HepG2 (cell line): Measurements from ENCODE around the gene RFX2. TPM values are rescaled to one million over a fixed set of nuclear protein-coding genes. Genes with fewer than 3 reads are reported as not detected.
A peak's percentile ranks its signal among the peaks of the same experiment; 100 is the strongest.

ENCODE experiments used
- ATAC-seq: fragments of 200-7000 bp; cut with Tn5 transposase; 3 replicates; pipeline ENCODE4 v1.9.1; 2020; ENCODE audit warnings: mild to moderate bottlenecking, moderate library complexity
- BruUV-seq: library from RNA; stranded (reverse); fragments of 400-500 nt; replicated peaks from 2 replicates; lab custom pipeline; 2021; lab: Mats Ljungman, UMichigan
- CTCF ChIA-PET: fragments of 300-600 bp; formaldehyde crosslinking; extraction: SDS; loops from one replicate; lab custom pipeline; 2021; ENCODE audit warnings: low total read pairs, inconsistent platforms, low intra/inter-chr PET ratio; lab: Yijun Ruan, JAX
- POLR2A ChIA-PET: fragments of 350-600 bp; sonication (Branson Sonifier 250); formaldehyde crosslinking; loops from one replicate; lab custom pipeline; 2020; ENCODE audit warnings: antibody characterized with exemption, inconsistent platforms; lab: Yijun Ruan, JAX
- DNase-seq: peaks from one replicate; pipeline ENCODE4 v3.0.0-alpha.2; 2015; ENCODE audit warnings: low spot score
- FAIRE-seq: peaks from 3 replicates; lab custom pipeline; 2011; peaks lifted over from hg19 to GRCh38; lab: Jason Lieb, UNC
- H2AFZ ChIP-seq: one replicate; pipeline ENCODE4 v1.6.1; 2011; ENCODE audit warnings: low read length, inconsistent platforms
- H3K27ac ChIP-seq: fragments of 300-600 bp; 3 replicates; pipeline ENCODE4 v1.8.0; 2011; ENCODE audit warnings: mixed run types, mild to moderate bottlenecking, mixed read lengths, low read length, inconsistent platforms; ENCODE audit not compliant: insufficient read depth; ENCODE audit errors: extremely low read length
- H3K27me3 ChIP-seq, 2 experiments: fragments of 200-600 bp in 1 of 2; 2 replicates in 1 of 2; 3 replicates in 1 of 2; pipeline versions ENCODE4 v1.6.0 to v1.8.0; 2011; ENCODE audit warnings: low read length in 2 of 2, mild to moderate bottlenecking in 2 of 2, moderate library complexity in 2 of 2, inconsistent platforms in 1 of 2; ENCODE audit not compliant: insufficient read depth in 2 of 2, control insufficient read depth in 1 of 2
- H3K36me3 ChIP-seq, 2 experiments: fragments of 200-600 bp in 1 of 2; replicated peaks in 1 of 2; 2 replicates in 1 of 2; 3 replicates in 1 of 2; pipeline versions ENCODE4 v1.5.1 to v1.8.0; 2011; ENCODE audit warnings: low read length in 2 of 2, inconsistent platforms in 1 of 2; ENCODE audit not compliant: insufficient read depth in 2 of 2, control insufficient read depth in 1 of 2
- H3K4me1 ChIP-seq: 2 replicates; pipeline ENCODE4 v1.5.1; 2012; ENCODE audit warnings: low read length, inconsistent platforms; ENCODE audit not compliant: insufficient read depth
- H3K4me2 ChIP-seq: 2 replicates; pipeline ENCODE4 v1.6.0; 2011; ENCODE audit warnings: low read depth, low read length, inconsistent platforms
- H3K4me3 ChIP-seq, 3 experiments: fragments of 200-600 bp in 1 of 3; sonication (generic), shearing (Covaris generic) in 1 of 3; replicated peaks in 1 of 3; 2 replicates each; pipeline ENCODE4 v1.5.1; 2011 to 2016; ENCODE audit warnings: low read length in 3 of 3, inconsistent platforms in 2 of 3, low read depth in 2 of 3, mild to moderate bottlenecking in 2 of 3, control low read depth in 1 of 3, mixed read lengths in 1 of 3; ENCODE audit not compliant: insufficient read depth in 1 of 3
- H3K79me2 ChIP-seq: one replicate; pipeline ENCODE4 v1.6.1; 2011; ENCODE audit warnings: low read length, inconsistent platforms; ENCODE audit not compliant: insufficient read depth
- H3K9ac ChIP-seq: 2 replicates; pipeline ENCODE4 v1.6.0; 2011; ENCODE audit warnings: mild to moderate bottlenecking, low read depth, low read length, inconsistent platforms; ENCODE audit not compliant: insufficient read depth
- H3K9me3 ChIP-seq: 2 replicates; pipeline ENCODE4 v1.5.1; 2012; ENCODE audit warnings: mild to moderate bottlenecking, low read length
- H4K20me1 ChIP-seq: 2 replicates; pipeline ENCODE4 v1.6.0; 2011; ENCODE audit warnings: inconsistent platforms, mild to moderate bottlenecking, low read length, moderate library complexity; ENCODE audit not compliant: insufficient read depth
- FIP1L1 ChIP-seq: fragments of 200-400 bp; formaldehyde crosslinking; IDR thresholded peaks from 2 replicates; pipeline ENCODE4 v1.6.1; 2018; ENCODE audit warnings: low read depth, mild to moderate bottlenecking, low read length, moderate library complexity, borderline replicate concordance; ENCODE audit not compliant: insufficient read depth
- GATA4 ChIP-seq: sonication (generic); IDR thresholded peaks from 2 replicates; pipeline ENCODE4 v1.6.1; 2016; ENCODE audit warnings: antibody characterized with exemption, low read depth, borderline replicate concordance
- PCBP1 ChIP-seq: fragments of 200-400 bp; formaldehyde crosslinking; IDR thresholded peaks from 2 replicates; pipeline ENCODE4 v1.6.1; 2017; ENCODE audit warnings: mild to moderate bottlenecking, low read depth, low read length, borderline replicate concordance
- SETDB1 ChIP-seq: sonication (generic); formaldehyde crosslinking; IDR thresholded peaks from 2 replicates; pipeline ENCODE4 v1.5.1; 2020; ENCODE audit warnings: missing genetic modification reagents, mild to moderate bottlenecking, borderline replicate concordance
- ZFP36 ChIP-seq: fragments of 150-350 bp; IDR thresholded peaks from 2 replicates; pipeline ENCODE4 v1.6.1; 2018; ENCODE audit warnings: borderline replicate concordance, low read length, low read depth; ENCODE audit not compliant: partially characterized antibody
- ZFYVE20 ChIP-seq: sonication (generic); formaldehyde crosslinking; IDR thresholded peaks from 2 replicates; pipeline ENCODE4 v1.8.0; 2023; ENCODE audit warnings: low read depth, mild to moderate bottlenecking, moderate library complexity, missing genetic modification reagents, borderline replicate concordance
- ZNF138 ChIP-seq: sonication (generic); formaldehyde crosslinking; IDR thresholded peaks from 2 replicates; pipeline ENCODE4 v1.5.0; 2020; ENCODE audit warnings: mild to moderate bottlenecking, low read depth, missing genetic modification reagents
- ZNF205 ChIP-seq: IDR thresholded peaks from 2 replicates; pipeline ENCODE4 v1.6.1; 2018; ENCODE audit warnings: missing biosample characterization, missing genetic modification reagents
- ZNF207 ChIP-seq: fragments of 450-650 bp; IDR thresholded peaks from 2 replicates; pipeline ENCODE4 v1.6.1; 2016; ENCODE audit warnings: antibody characterized with exemption, borderline replicate concordance
- ZNF350 ChIP-seq: sonication (generic); formaldehyde crosslinking; IDR thresholded peaks from 2 replicates; pipeline ENCODE4 v1.4.0; 2020; ENCODE audit warnings: mild to moderate bottlenecking, low read depth, missing genetic modification reagents, borderline replicate concordance
- ZNF383 ChIP-seq: sonication (generic); formaldehyde crosslinking; IDR thresholded peaks from 2 replicates; pipeline ENCODE4 v1.4.0; 2020; ENCODE audit warnings: missing genetic modification reagents, mild to moderate bottlenecking, borderline replicate concordance
- ZNF841 ChIP-seq: sonication (generic); formaldehyde crosslinking; IDR thresholded peaks from 2 replicates; pipeline ENCODE4 v1.8.1; 2023; ENCODE audit warnings: missing genetic modification reagents, borderline replicate concordance
- WGBS: methylation state at CpG from one replicate; pipeline ENCODE4 v1.1.6; 2017; ENCODE audit warnings: low lambda C conversion rate; 5-methylcytosine and 5-hydroxymethylcytosine counted together
- in situ Hi-C: cut with HindIII; loops from 2 replicates; pipeline ENCODE4 v1.10.0; 2017; ENCODE audit warnings: low pct_unique_long_range_greater_than_20kb; ENCODE audit not compliant: extremely low pct_ligation_motif_present
- intact Hi-C: fragments of 100-400 bp; cut with micrococcal nuclease; formaldehyde crosslinking; loops from one replicate; pipeline ENCODE4 v1.10.0; 2022; ENCODE audit not compliant: unreplicated experiment
- polyA plus RNA-seq, 8 experiments: library from polyadenylated mRNA; depleted of rRNA in 3 of 8; stranded (reverse) in 7 of 8; unstranded in 1 of 8; fragments of >200 nt; fragmentation: Illumina TruSeq in 4 of 8; extraction: Trizol in 4 of 8; gene quantifications; 2 replicates each; pipeline versions ENCODE4 v1.2.1 to v1.2.3, GENCODE V29; 2011 to 2016; ENCODE audit warnings: low read depth in 4 of 8, missing spikeins in 1 of 8, mixed read lengths in 1 of 8; ENCODE audit not compliant: insufficient read depth in 1 of 8
- total RNA-seq, 5 experiments: library from RNA; depleted of rRNA; stranded (reverse); fragments of >200 nt; fragmentation: Illumina TruSeq; extraction: Trizol; gene quantifications; 2 replicates each; pipeline ENCODE4 v1.2.3, GENCODE V29; 2016; ENCODE audit warnings: low read depth in 1 of 5
- TF ChIP-seq, protein P1 (sequence below): fragments of 450-650 bp; IDR thresholded peaks from 2 replicates; pipeline ENCODE4 v1.6.1; 2017; ENCODE audit warnings: mild to moderate bottlenecking
- TF ChIP-seq, protein P2 (sequence below): sonication (generic); formaldehyde crosslinking; IDR thresholded peaks from 2 replicates; pipeline ENCODE4 v1.5.1; 2020; ENCODE audit warnings: mild to moderate bottlenecking, missing genetic modification reagents, moderate library complexity
- TF ChIP-seq, protein P3 (sequence below): sonication (generic); formaldehyde crosslinking; IDR thresholded peaks from 2 replicates; pipeline ENCODE4 v1.5.0; 2020; ENCODE audit warnings: missing genetic modification reagents, mild to moderate bottlenecking, borderline replicate concordance

RFX2 gene
- total and polyA plus RNA-seq, 2 of the 13 experiments (the other 11 are each of a cell fraction or from before 2014, with no cell fraction given) = 2.8 to 3.3 TPM

- Histone ChIP-seq H3K9me3 (no peaks in the 10 kb centered on the region), H3K4me3 (no peak overlapping the region), H3K4me1 (peaks cover 13% of the 10 kb centered on the region), H4K20me1 (no peaks in the 10 kb centered on the region; the same call in 1 of the 2 replicates), H3K27me3 (no peaks in the 10 kb centered on the region), H3K9ac (0 out of 2 replicates have a peak overlapping the region, but pooled peaks have one; percentile 0), H2AFZ (no peak overlapping the region), H3K27ac (no peak overlapping the region), H3K4me2 (peak overlapping the region; percentile 59), H3K36me3 (no peaks in the 10 kb centered on the region), H3K79me2 (no peaks in the 10 kb centered on the region)
- BruUV-seq = no TSS peak
- in situ Hi-C loops (loop anchor here (5.0 to 25.0 kb wide), 2 partner anchors 80 to 265 kb away; no protein-coding TSS in a partner anchor), intact Hi-C loops (no loop called here)
- ChIA-PET POLR2A (interaction anchor here (1.6 kb wide), 1 partner anchor 78 kb away, joined by 5 read pairs; no protein-coding TSS in a partner anchor), CTCF (interaction anchor here (1.1 to 5.8 kb wide), 4 partner anchors 10 to 244 kb away, joined by 3 to 153 read pairs (median 17); no protein-coding TSS in a partner anchor)
- ATAC-seq = peak; percentile 89
- 45% methylated on average over 3 of the region's 8 CpGs for WGBS
- peak; percentile 70 for DNase-seq
- FAIRE-seq = peak; percentile 57
- TF ChIP-seq FIP1L1 (no peak), ZNF350 (CRISPR knock-in tag) (0 out of 2 replicates have a peak, but pooled peaks have one; percentile 22), ZNF841 (no peak), ZFYVE20 (CRISPR knock-in tag) (no peak), GATA4 (no peak), PCBP1 (no peak), ZNF138 (CRISPR knock-in tag) (no peak), ZFP36 (no peak), ZNF205 (CRISPR knock-in tag) (no peak), ZNF383 (CRISPR knock-in tag) (no peak), ZNF207 (no peak), SETDB1 (no peak)
- TF ChIP-seq, protein P1, sequence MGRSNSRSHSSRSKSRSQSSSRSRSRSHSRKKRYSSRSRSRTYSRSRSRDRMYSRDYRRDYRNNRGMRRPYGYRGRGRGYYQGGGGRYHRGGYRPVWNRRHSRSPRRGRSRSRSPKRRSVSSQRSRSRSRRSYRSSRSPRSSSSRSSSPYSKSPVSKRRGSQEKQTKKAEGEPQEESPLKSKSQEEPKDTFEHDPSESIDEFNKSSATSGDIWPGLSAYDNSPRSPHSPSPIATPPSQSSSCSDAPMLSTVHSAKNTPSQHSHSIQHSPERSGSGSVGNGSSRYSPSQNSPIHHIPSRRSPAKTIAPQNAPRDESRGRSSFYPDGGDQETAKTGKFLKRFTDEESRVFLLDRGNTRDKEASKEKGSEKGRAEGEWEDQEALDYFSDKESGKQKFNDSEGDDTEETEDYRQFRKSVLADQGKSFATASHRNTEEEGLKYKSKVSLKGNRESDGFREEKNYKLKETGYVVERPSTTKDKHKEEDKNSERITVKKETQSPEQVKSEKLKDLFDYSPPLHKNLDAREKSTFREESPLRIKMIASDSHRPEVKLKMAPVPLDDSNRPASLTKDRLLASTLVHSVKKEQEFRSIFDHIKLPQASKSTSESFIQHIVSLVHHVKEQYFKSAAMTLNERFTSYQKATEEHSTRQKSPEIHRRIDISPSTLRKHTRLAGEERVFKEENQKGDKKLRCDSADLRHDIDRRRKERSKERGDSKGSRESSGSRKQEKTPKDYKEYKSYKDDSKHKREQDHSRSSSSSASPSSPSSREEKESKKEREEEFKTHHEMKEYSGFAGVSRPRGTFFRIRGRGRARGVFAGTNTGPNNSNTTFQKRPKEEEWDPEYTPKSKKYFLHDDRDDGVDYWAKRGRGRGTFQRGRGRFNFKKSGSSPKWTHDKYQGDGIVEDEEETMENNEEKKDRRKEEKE = no peak
- TF ChIP-seq, protein P2, sequence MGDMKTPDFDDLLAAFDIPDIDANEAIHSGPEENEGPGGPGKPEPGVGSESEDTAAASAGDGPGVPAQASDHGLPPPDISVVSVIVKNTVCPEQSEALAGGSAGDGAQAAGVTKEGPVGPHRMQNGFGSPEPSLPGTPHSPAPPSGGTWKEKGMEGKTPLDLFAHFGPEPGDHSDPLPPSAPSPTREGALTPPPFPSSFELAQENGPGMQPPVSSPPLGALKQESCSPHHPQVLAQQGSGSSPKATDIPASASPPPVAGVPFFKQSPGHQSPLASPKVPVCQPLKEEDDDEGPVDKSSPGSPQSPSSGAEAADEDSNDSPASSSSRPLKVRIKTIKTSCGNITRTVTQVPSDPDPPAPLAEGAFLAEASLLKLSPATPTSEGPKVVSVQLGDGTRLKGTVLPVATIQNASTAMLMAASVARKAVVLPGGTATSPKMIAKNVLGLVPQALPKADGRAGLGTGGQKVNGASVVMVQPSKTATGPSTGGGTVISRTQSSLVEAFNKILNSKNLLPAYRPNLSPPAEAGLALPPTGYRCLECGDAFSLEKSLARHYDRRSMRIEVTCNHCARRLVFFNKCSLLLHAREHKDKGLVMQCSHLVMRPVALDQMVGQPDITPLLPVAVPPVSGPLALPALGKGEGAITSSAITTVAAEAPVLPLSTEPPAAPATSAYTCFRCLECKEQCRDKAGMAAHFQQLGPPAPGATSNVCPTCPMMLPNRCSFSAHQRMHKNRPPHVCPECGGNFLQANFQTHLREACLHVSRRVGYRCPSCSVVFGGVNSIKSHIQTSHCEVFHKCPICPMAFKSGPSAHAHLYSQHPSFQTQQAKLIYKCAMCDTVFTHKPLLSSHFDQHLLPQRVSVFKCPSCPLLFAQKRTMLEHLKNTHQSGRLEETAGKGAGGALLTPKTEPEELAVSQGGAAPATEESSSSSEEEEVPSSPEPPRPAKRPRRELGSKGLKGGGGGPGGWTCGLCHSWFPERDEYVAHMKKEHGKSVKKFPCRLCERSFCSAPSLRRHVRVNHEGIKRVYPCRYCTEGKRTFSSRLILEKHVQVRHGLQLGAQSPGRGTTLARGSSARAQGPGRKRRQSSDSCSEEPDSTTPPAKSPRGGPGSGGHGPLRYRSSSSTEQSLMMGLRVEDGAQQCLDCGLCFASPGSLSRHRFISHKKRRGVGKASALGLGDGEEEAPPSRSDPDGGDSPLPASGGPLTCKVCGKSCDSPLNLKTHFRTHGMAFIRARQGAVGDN (CRISPR knock-in tag) = peak; percentile 24; the same call in 1 of the 2 replicates
- TF ChIP-seq, protein P3, sequence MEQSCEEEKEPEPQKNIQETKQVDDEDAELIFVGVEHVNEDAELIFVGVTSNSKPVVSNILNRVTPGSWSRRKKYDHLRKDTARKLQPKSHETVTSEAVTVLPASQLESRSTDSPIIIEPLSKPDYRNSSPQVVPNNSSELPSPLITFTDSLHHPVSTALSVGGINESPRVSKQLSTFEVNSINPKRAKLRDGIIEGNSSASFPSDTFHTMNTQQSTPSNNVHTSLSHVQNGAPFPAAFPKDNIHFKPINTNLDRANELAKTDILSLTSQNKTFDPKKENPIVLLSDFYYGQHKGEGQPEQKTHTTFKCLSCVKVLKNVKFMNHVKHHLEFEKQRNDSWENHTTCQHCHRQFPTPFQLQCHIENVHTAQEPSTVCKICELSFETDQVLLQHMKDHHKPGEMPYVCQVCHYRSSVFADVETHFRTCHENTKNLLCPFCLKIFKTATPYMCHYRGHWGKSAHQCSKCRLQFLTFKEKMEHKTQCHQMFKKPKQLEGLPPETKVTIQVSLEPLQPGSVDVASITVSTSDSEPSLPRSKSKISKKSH (CRISPR knock-in tag) = no peak
Observed at GRCh38 chr19:6047741-6048251, 62.5 kb downstream of the RFX2 start.
